GM12878 (cell line): Measurements from ENCODE around the gene EXOC3L4. TPM values are rescaled to one million over a fixed set of nuclear protein-coding genes. Genes with fewer than 3 reads are reported as not detected.

Experiments
- ATAC-seq: fragments of 200-7000 bp; cut with Tn5 transposase; 3 replicates; pipeline ENCODE4 v1.9.1; 2020; ENCODE audit warnings: mild to moderate bottlenecking, moderate library complexity
- BruUV-seq: library from RNA; stranded (reverse); fragments of 400-500 nt; replicated peaks from 2 replicates; lab custom pipeline; 2021; lab: Mats Ljungman, UMichigan
- CTCF ChIA-PET: fragments of 300-600 bp; sonication (Branson Sonifier 250); formaldehyde crosslinking; extraction: SDS; loops from one replicate; lab custom pipeline; 2021; ENCODE audit warnings: inconsistent platforms; lab: Yijun Ruan, JAX
- POLR2A ChIA-PET: fragments of 350-600 bp; formaldehyde crosslinking; extraction: SDS; loops from one replicate; lab custom pipeline; 2021; ENCODE audit warnings: inconsistent platforms; lab: Charles Lee
- RAD21 ChIA-PET: fragments of 300-600 bp; sonication (Branson Sonifier 250); formaldehyde crosslinking; loops from one replicate; lab custom pipeline; 2023; ENCODE audit warnings: antibody characterized with exemption; ENCODE audit not compliant: unreplicated experiment; lab: Charles Lee
- SMC1A ChIA-PET: fragments of 300-600 bp; sonication (Branson Sonifier 250); formaldehyde crosslinking; loops from one replicate; lab custom pipeline; 2023; ENCODE audit not compliant: unreplicated experiment, uncharacterized antibody; lab: Charles Lee
- DNase-seq: peaks from one replicate; pipeline ENCODE4 v3.0.0-alpha.2; 2011; ENCODE audit warnings: low read depth, low spot score
- FAIRE-seq: peaks from 3 replicates; lab custom pipeline; 2011; peaks lifted over from hg19 to GRCh38; lab: Jason Lieb, UNC
- H2AFZ ChIP-seq: 2 replicates; pipeline ENCODE4 v1.6.0; 2011; ENCODE audit warnings: low read depth, low read length, control low read depth; ENCODE audit not compliant: control insufficient read depth
- H3K27ac ChIP-seq: 2 replicates; pipeline ENCODE4 v1.5.1; 2011; ENCODE audit warnings: control low read depth; ENCODE audit not compliant: control insufficient read depth, insufficient read depth
- H3K27me3 ChIP-seq, 2 experiments: replicated peaks in 1 of 2; 2 replicates each; pipeline versions ENCODE4 v1.6.0 to v1.6.1; 2011; ENCODE audit warnings: low read length in 1 of 2; ENCODE audit not compliant: control insufficient read depth in 2 of 2, insufficient read depth in 2 of 2
- H3K36me3 ChIP-seq, 2 experiments: 2 replicates each; pipeline ENCODE4 v1.5.1; 2011; ENCODE audit warnings: low read length in 1 of 2; ENCODE audit not compliant: control insufficient read depth in 2 of 2, insufficient read depth in 2 of 2
- H3K4me1 ChIP-seq: 2 replicates; pipeline ENCODE4 v1.6.1; 2011; ENCODE audit warnings: mild to moderate bottlenecking, low read length, moderate library complexity, mixed read lengths; ENCODE audit not compliant: control insufficient read depth, insufficient read depth
- H3K4me2 ChIP-seq: 2 replicates; pipeline ENCODE4 v1.6.0; 2011; ENCODE audit warnings: control low read depth; ENCODE audit not compliant: control insufficient read depth, insufficient read depth
- H3K4me3 ChIP-seq: fragments of 200-600 bp; sonication (generic); 2 replicates; pipeline ENCODE4 v1.5.1; 2016
- H3K79me2 ChIP-seq: 2 replicates; pipeline ENCODE4 v1.6.0; 2011; ENCODE audit warnings: low read length; ENCODE audit not compliant: control insufficient read depth, insufficient read depth
- H3K9ac ChIP-seq: 2 replicates; pipeline ENCODE4 v1.8.0; 2011; ENCODE audit warnings: low read length, control low read depth, mixed read lengths; ENCODE audit not compliant: control insufficient read depth, insufficient read depth
- H3K9me3 ChIP-seq: replicated peaks from 3 replicates; pipeline ENCODE4 v1.5.1; 2011; ENCODE audit warnings: mild to moderate bottlenecking, low read length; ENCODE audit not compliant: control insufficient read depth, insufficient read depth
- H4K20me1 ChIP-seq: 2 replicates; pipeline ENCODE4 v1.6.0; 2011; ENCODE audit not compliant: control insufficient read depth, insufficient read depth
- BHLHE40 ChIP-seq, 2 experiments: fragments of 450-650 bp in 1 of 2; IDR thresholded peaks; 2 replicates each; pipeline ENCODE4 v1.6.1; 2011 to 2017; ENCODE audit warnings: low read depth in 2 of 2, borderline replicate concordance in 1 of 2, improper control_type of control experiment in 1 of 2, low read length in 1 of 2, mild to moderate bottlenecking in 1 of 2
- BMI1 ChIP-seq: fragments of 450-650 bp; IDR thresholded peaks from 2 replicates; pipeline ENCODE4 v1.6.1; 2016; ENCODE audit warnings: mild to moderate bottlenecking, moderate library complexity, borderline replicate concordance
- E4F1 ChIP-seq: fragments of 450-650 bp; IDR thresholded peaks from 2 replicates; pipeline ENCODE4 v1.6.1; 2018; ENCODE audit warnings: borderline replicate concordance, mild to moderate bottlenecking; ENCODE audit not compliant: partially characterized antibody
- JUND ChIP-seq: IDR thresholded peaks from 2 replicates; pipeline ENCODE4 v1.6.1; 2012; ENCODE audit warnings: low read depth, mild to moderate bottlenecking, low read length, improper control_type of control experiment, moderate library complexity
- PAX5 ChIP-seq: IDR thresholded peaks from 2 replicates; pipeline ENCODE4 v1.6.1; 2011; ENCODE audit warnings: low read depth, low read length, borderline replicate concordance
- RFX5 ChIP-seq: IDR thresholded peaks from 2 replicates; pipeline ENCODE4 v1.6.1; 2011; ENCODE audit warnings: low read depth, low read length, improper control_type of control experiment
- WGBS: methylation state at CpG from one replicate; pipeline ENCODE4 v1.1.6; 2016; ENCODE audit warnings: low lambda C conversion rate; ENCODE audit not compliant: insufficient replicate concordance, insufficient coverage; ENCODE audit errors: missing lambda C conversion rate; 5-methylcytosine and 5-hydroxymethylcytosine counted together
- in situ Hi-C: fragments of 300-500 bp; cut with MboI; formaldehyde crosslinking; loops from 9 replicates; pipeline ENCODE4 v1.14.3; 2018; ENCODE audit warnings: mixed read lengths
- intact Hi-C: fragments of 100-400 bp; cut with micrococcal nuclease; formaldehyde crosslinking; loops from one replicate; pipeline ENCODE4 v1.14.2; 2022; ENCODE audit not compliant: unreplicated experiment
- polyA plus RNA-seq, 11 experiments: library from polyadenylated mRNA; depleted of rRNA in 4 of 11; unstranded in 6 of 11; stranded (reverse) in 5 of 11; fragments of >200 nt; fragmentation: Nextera tagmentation in 4 of 11; fragmentation: Illumina TruSeq in 1 of 11; extraction: Ambion mirVana in 4 of 11; extraction: Trizol in 1 of 11; gene quantifications; 1 replicate in 1 of 11; 2 replicates in 10 of 11; pipeline versions ENCODE4 v1.2.1 to v1.2.3, GENCODE V29; 2011 to 2016; ENCODE audit warnings: inconsistent platforms in 2 of 11, missing spikeins in 2 of 11, low read depth in 1 of 11
- total RNA-seq, 4 experiments: library from RNA; depleted of rRNA in 3 of 4; stranded (reverse); fragments of >200 nt in 3 of 4; fragmentation: Illumina TruSeq in 1 of 4; extraction: Trizol in 1 of 4; gene quantifications; 2 replicates each; pipeline versions ENCODE4 v1.2.1 to v1.2.3, GENCODE V29; 2013 to 2021
- TF ChIP-seq, protein P1 (sequence below): fragments of 450-650 bp; IDR thresholded peaks from 2 replicates; pipeline ENCODE4 v1.6.1; 2017; ENCODE audit warnings: antibody characterized with exemption, mild to moderate bottlenecking, moderate library complexity
- TF ChIP-seq, protein P2 (sequence below): fragments of 450-650 bp; formaldehyde crosslinking; IDR thresholded peaks from 2 replicates; pipeline ENCODE4 v1.4.0; 2022; ENCODE audit warnings: mild to moderate bottlenecking, moderate library complexity

EXOC3L4 gene
- total and polyA plus RNA-seq, 10 of the 15 experiments (the other 5 are each of a cell fraction or from before 2014, with no cell fraction given) = not detected

- CTCF ChIA-PET = interaction anchor here (1.5 to 4.9 kb wide), 2 partner anchors 9 to 13 kb away, joined by 3 to 23 read pairs; no protein-coding TSS in a partner anchor
- no peak overlapping the region for H2AFZ ChIP-seq
These were observed 23.6 kb downstream of the EXOC3L4 start for GRCh38 chr14:103118018-103118662.

More at GRCh38 chr14:103118018-103118662, 23.6 kb downstream of the EXOC3L4 start:
- Histone ChIP-seq H3K9me3 (no peaks in the 10 kb centered on the region), H3K36me3 (no peaks in the 10 kb centered on the region), H3K4me3 (no peak overlapping the region), H3K4me1 (peaks cover 40% of the 10 kb centered on the region), H4K20me1 (no peaks in the 10 kb centered on the region), H3K4me2 (no peak overlapping the region), H3K9ac (no peak overlapping the region), H3K79me2 (no peaks in the 10 kb centered on the region), H3K27me3 (no peaks in the 10 kb centered on the region), H3K27ac (no peak overlapping the region)
- SMC1A ChIA-PET = interaction anchor here (2.3 kb wide), 1 partner anchor 12 kb away, joined by 7 read pairs; no protein-coding TSS in a partner anchor
- FAIRE-seq (no peak), DNase-seq (no peak), ATAC-seq (no peak)
- POLR2A ChIA-PET = interaction anchor here (0.7 kb wide), 1 partner anchor 9 kb away, joined by 3 read pairs; no protein-coding TSS in a partner anchor
- RAD21 ChIA-PET = no interaction called here
- 67% methylated on average over 9 of the region's 10 CpGs for WGBS
- no peak for TF ChIP-seq JUND
- TF ChIP-seq BHLHE40 (IDR thresholded peaks at IDR 0.05; ENCODE audit: borderline replicate concordance in 1 of 2, low read depth in 2 of 2, low read length in 1 of 2) = no peak
- no peak for TF ChIP-seq BMI1
- TF ChIP-seq RFX5 = no peak
- TF ChIP-seq, protein P1, sequence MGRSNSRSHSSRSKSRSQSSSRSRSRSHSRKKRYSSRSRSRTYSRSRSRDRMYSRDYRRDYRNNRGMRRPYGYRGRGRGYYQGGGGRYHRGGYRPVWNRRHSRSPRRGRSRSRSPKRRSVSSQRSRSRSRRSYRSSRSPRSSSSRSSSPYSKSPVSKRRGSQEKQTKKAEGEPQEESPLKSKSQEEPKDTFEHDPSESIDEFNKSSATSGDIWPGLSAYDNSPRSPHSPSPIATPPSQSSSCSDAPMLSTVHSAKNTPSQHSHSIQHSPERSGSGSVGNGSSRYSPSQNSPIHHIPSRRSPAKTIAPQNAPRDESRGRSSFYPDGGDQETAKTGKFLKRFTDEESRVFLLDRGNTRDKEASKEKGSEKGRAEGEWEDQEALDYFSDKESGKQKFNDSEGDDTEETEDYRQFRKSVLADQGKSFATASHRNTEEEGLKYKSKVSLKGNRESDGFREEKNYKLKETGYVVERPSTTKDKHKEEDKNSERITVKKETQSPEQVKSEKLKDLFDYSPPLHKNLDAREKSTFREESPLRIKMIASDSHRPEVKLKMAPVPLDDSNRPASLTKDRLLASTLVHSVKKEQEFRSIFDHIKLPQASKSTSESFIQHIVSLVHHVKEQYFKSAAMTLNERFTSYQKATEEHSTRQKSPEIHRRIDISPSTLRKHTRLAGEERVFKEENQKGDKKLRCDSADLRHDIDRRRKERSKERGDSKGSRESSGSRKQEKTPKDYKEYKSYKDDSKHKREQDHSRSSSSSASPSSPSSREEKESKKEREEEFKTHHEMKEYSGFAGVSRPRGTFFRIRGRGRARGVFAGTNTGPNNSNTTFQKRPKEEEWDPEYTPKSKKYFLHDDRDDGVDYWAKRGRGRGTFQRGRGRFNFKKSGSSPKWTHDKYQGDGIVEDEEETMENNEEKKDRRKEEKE = no peak
- no peak for TF ChIP-seq PAX5
- TF ChIP-seq, protein P2, sequence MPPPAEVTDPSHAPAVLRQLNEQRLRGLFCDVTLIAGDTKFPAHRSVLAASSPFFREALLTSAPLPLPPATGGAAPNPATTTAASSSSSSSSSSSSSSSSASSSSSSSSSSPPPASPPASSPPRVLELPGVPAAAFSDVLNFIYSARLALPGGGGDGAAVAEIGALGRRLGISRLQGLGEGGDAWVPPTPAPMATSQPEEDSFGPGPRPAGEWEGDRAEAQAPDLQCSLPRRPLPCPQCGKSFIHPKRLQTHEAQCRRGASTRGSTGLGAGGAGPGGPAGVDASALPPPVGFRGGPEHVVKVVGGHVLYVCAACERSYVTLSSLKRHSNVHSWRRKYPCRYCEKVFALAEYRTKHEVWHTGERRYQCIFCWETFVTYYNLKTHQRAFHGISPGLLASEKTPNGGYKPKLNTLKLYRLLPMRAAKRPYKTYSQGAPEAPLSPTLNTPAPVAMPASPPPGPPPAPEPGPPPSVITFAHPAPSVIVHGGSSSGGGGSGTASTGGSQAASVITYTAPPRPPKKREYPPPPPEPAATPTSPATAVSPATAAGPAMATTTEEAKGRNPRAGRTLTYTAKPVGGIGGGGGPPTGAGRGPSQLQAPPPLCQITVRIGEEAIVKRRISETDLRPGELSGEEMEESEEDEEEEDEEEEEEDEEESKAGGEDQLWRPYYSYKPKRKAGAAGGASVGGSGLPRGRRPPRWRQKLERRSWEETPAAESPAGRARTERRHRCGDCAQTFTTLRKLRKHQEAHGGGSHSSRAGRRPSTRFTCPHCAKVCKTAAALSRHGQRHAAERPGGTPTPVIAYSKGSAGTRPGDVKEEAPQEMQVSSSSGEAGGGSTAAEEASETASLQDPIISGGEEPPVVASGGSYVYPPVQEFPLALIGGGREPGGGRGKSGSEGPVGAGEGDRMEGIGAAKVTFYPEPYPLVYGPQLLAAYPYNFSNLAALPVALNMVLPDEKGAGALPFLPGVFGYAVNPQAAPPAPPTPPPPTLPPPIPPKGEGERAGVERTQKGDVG = no peak
- no peak for TF ChIP-seq E4F1
- BruUV-seq = no TSS peak
- in situ Hi-C loops = no loop called here
- intact Hi-C loops = no loop called here
